ENCODE results near the gene SLIT1.

Gene SLIT1

DNA sequence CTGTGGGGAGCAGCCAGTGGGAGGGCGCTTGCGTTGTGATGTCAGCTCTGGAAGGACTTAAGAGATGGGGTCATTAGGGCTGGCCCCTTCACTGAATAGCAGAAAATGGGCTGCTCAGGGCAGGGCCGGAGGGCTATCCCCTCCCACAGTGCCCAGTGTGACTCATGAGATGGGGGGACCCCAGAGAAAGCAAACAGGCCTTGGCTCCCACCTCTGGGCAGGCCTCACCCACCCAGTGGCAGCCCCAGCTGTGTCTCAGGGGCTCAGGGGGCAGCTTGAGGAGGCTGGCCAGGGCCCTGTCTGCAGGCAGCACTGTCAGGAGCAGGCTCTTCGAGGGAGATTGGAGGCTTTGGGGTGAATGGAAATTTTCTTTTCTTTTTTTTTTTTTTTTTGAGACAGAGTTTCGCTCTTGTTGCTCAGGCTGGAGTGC lies 168.3 kb downstream of the SLIT1 start:
- Histone ChIP-seq H3K4me1 (ENCODE audit: control insufficient read depth in 5 of 5, insufficient read depth in 5 of 5, low read length in 5 of 5) (peaks cover 0 to 12% (median 10%) of the 10 kb centered on the region in 5 donors), H3K9ac (ENCODE audit: low read length in 5 of 5) (no peak overlapping the region), H3K4me3 (ENCODE audit: low read depth in 1 of 5, low read length in 5 of 5) (no peak overlapping the region), H3K36me3 (ENCODE audit: control insufficient read depth in 5 of 5, insufficient read depth in 5 of 5, low read length in 5 of 5) (no peaks in the 10 kb centered on the region), H3K9me3 (ENCODE audit: control insufficient read depth in 5 of 5, low read length in 5 of 5) (no peaks in the 10 kb centered on the region), H3K27me3 (ENCODE audit: control insufficient read depth in 5 of 5, insufficient read depth in 4 of 5, low read length in 5 of 5) (no peaks in the 10 kb centered on the region), H3K27ac (ENCODE audit: low read depth, low read length) (no peak overlapping the region)

GRCh38 chr10:97016728-97017473 lies 168.9 kb downstream of the SLIT1 start:
- H3K27ac ChIP-seq (ENCODE audit: low read depth, low read length): no peak overlapping the region
- H3K4me3 ChIP-seq (ENCODE audit: low read depth in 1 of 5, low read length in 5 of 5): no peak overlapping the region
- no peaks in the 10 kb centered on the region for H3K36me3 ChIP-seq (ENCODE audit: control insufficient read depth in 5 of 5, insufficient read depth in 5 of 5, low read length in 5 of 5)
- H3K4me1 ChIP-seq (ENCODE audit: control insufficient read depth in 5 of 5, insufficient read depth in 5 of 5, low read length in 5 of 5): peaks cover 0 to 12% (median 10%) of the 10 kb centered on the region in 5 donors
- H3K9me3 ChIP-seq (ENCODE audit: control insufficient read depth in 5 of 5, low read length in 5 of 5): no peaks in the 10 kb centered on the region
- no peaks in the 10 kb centered on the region for H3K27me3 ChIP-seq (ENCODE audit: control insufficient read depth in 5 of 5, insufficient read depth in 4 of 5, low read length in 5 of 5)
- no peak overlapping the region for H3K9ac ChIP-seq (ENCODE audit: low read length in 5 of 5)

GRCh38 chr10:97015240-97015639 lies 170.5 kb downstream of the SLIT1 start:
- Histone ChIP-seq H3K9me3 (ENCODE audit: control insufficient read depth in 5 of 5, low read length in 5 of 5) (no peaks in the 10 kb centered on the region), H3K27me3 (ENCODE audit: control insufficient read depth in 5 of 5, insufficient read depth in 4 of 5, low read length in 5 of 5) (no peaks in the 10 kb centered on the region), H3K27ac (ENCODE audit: low read depth, low read length) (no peak overlapping the region), H3K4me3 (ENCODE audit: low read depth in 1 of 5, low read length in 5 of 5) (no peak overlapping the region), H3K36me3 (ENCODE audit: control insufficient read depth in 5 of 5, insufficient read depth in 5 of 5, low read length in 5 of 5) (no peaks in the 10 kb centered on the region), H3K9ac (ENCODE audit: low read length in 5 of 5) (no peak overlapping the region), H3K4me1 (ENCODE audit: control insufficient read depth in 5 of 5, insufficient read depth in 5 of 5, low read length in 5 of 5) (peaks cover 0 to under 1% (median 0%) of the 10 kb centered on the region in 5 donors)

DNA sequence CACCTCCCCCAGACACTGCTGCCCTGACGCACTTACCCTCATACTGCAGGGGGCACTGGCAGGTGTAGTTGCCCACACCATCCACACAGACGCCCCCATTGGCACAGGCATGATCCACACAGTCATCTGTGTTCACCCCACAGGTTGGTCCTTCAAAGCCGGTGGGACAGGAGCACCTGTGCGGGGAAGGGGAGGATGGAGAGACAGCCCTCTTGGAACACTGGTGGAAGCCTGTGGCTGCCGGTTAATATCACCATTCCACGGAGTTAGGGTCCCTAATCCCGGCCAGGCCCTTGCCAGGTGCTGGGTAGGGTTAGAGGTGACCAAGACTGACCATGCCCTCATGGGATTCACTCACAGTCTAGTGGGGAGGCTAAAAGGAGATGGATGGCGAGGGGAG lies 171.8 kb downstream of the SLIT1 start:
- Histone ChIP-seq H3K9ac (ENCODE audit: low read length in 5 of 5) (no peak overlapping the region), H3K27ac (ENCODE audit: low read depth, low read length) (no peak overlapping the region), H3K36me3 (ENCODE audit: control insufficient read depth in 5 of 5, insufficient read depth in 5 of 5, low read length in 5 of 5) (no peaks in the 10 kb centered on the region), H3K4me1 (ENCODE audit: control insufficient read depth in 5 of 5, insufficient read depth in 5 of 5, low read length in 5 of 5) (no peaks in the 10 kb centered on the region), H3K27me3 (ENCODE audit: control insufficient read depth in 5 of 5, insufficient read depth in 4 of 5, low read length in 5 of 5) (no peaks in the 10 kb centered on the region), H3K4me3 (ENCODE audit: low read depth in 1 of 5, low read length in 5 of 5) (no peak overlapping the region), H3K9me3 (ENCODE audit: control insufficient read depth in 5 of 5, low read length in 5 of 5) (peaks cover 0 to 3% (median 0%) of the 10 kb centered on the region in 5 donors)

DNA sequence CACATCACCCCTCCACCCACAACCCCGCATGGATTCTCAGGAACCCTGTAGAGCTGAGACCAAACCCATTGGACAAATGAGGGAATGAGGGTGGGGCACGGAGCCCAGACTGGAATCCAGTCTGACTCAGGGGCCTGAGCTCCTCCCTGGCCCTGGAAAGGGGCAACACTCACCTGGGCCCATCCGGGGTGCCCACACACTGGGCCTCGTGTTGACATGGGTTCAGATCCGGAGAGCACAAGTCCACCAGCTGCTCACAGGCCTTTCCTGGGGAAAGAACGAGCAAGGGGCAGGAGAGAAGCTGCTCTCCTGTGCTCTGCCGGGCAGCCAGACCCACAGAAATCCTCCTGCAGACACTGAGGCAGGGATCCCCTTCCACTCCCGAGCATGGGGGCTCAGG lies 172.2 kb downstream of the SLIT1 start:
- Histone ChIP-seq H3K4me3 (ENCODE audit: low read depth in 1 of 5, low read length in 5 of 5) (no peak overlapping the region), H3K27me3 (ENCODE audit: control insufficient read depth in 5 of 5, insufficient read depth in 4 of 5, low read length in 5 of 5) (no peaks in the 10 kb centered on the region), H3K9me3 (ENCODE audit: control insufficient read depth in 5 of 5, low read length in 5 of 5) (peaks cover 0 to 3% (median 0%) of the 10 kb centered on the region in 5 donors), H3K36me3 (ENCODE audit: control insufficient read depth in 5 of 5, insufficient read depth in 5 of 5, low read length in 5 of 5) (no peaks in the 10 kb centered on the region), H3K4me1 (ENCODE audit: control insufficient read depth in 5 of 5, insufficient read depth in 5 of 5, low read length in 5 of 5) (no peaks in the 10 kb centered on the region), H3K27ac (ENCODE audit: low read depth, low read length) (no peak overlapping the region), H3K9ac (ENCODE audit: low read length in 5 of 5) (no peak overlapping the region)

DNA sequence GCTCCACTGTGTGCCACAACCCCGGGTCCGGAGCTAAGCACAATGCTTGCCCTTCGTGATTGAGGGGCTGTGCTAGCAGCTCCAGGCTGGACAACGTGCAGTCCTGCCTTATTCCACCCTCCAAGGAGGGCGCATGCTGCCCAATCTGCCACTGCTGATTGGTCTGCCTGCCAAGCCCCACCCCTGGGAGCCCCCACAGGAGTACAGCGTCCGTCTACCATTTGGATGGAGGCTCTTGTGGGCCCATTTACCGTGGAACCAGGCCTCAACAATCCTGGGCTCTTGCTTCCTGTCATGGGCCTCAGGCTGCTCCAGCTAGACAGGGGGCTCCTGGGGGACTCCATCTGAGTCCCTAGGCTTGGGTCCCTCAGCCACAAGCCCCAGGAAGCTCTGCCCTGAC lies 173.3 kb downstream of the SLIT1 start:
- Histone ChIP-seq H3K27me3 (ENCODE audit: control insufficient read depth in 5 of 5, insufficient read depth in 4 of 5, low read length in 5 of 5) (no peaks in the 10 kb centered on the region), H3K4me1 (ENCODE audit: control insufficient read depth in 5 of 5, insufficient read depth in 5 of 5, low read length in 5 of 5) (no peaks in the 10 kb centered on the region), H3K9ac (ENCODE audit: low read length in 5 of 5) (no peak overlapping the region), H3K36me3 (ENCODE audit: control insufficient read depth in 5 of 5, insufficient read depth in 5 of 5, low read length in 5 of 5) (no peaks in the 10 kb centered on the region), H3K9me3 (ENCODE audit: control insufficient read depth in 5 of 5, low read length in 5 of 5) (peaks cover 0 to 8% (median 2%) of the 10 kb centered on the region in 5 donors), H3K27ac (ENCODE audit: low read depth, low read length) (no peak overlapping the region), H3K4me3 (ENCODE audit: low read depth in 1 of 5, low read length in 5 of 5) (no peak overlapping the region)

- no peak overlapping the region for H3K27ac ChIP-seq (ENCODE audit: low read depth, low read length)
- peaks cover 0 to 10% (median 8%) of the 10 kb centered on the region in 5 donors for H3K9me3 ChIP-seq (ENCODE audit: control insufficient read depth in 5 of 5, low read length in 5 of 5)
- H3K4me3 ChIP-seq (ENCODE audit: low read depth in 1 of 5, low read length in 5 of 5): no peak overlapping the region
- no peak overlapping the region for H3K9ac ChIP-seq (ENCODE audit: low read length in 5 of 5)
- H3K27me3 ChIP-seq (ENCODE audit: control insufficient read depth in 5 of 5, insufficient read depth in 4 of 5, low read length in 5 of 5): no peaks in the 10 kb centered on the region
- H3K36me3 ChIP-seq (ENCODE audit: control insufficient read depth in 5 of 5, insufficient read depth in 5 of 5, low read length in 5 of 5): no peaks in the 10 kb centered on the region
- no peaks in the 10 kb centered on the region for H3K4me1 ChIP-seq (ENCODE audit: control insufficient read depth in 5 of 5, insufficient read depth in 5 of 5, low read length in 5 of 5)
These were observed 174.4 kb downstream of the SLIT1 start for GRCh38 chr10:97011397-97011796.

DNA sequence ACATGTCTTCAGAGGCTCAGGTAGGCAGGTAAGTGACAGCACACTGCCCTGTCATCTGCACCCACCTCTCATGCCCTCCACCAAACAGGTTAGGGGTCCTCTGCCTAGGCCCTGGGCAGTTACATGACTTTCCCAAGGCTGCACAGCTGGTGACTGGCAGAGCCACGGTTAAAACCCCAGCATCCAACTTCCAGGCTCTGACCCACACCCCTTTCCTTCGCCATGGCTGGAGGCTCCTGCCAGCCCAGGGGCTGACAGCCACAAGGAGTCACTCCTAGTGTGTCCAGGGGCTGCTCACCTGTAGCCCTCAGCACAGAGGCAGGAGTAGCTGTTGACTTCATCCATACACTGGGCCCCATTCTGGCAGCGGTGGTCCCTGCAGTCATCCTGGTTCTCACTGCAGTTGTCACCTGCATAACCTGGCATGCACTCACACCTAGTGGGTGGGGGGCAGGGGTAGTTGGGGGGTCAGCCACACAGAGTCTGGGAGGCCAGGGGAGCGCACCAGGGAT lies 175.0 kb downstream of the SLIT1 start:
- no peaks in the 10 kb centered on the region for H3K27me3 ChIP-seq (ENCODE audit: control insufficient read depth in 5 of 5, insufficient read depth in 4 of 5, low read length in 5 of 5)
- H3K4me3 ChIP-seq (ENCODE audit: low read depth in 1 of 5, low read length in 5 of 5): no peak overlapping the region
- no peaks in the 10 kb centered on the region for H3K36me3 ChIP-seq (ENCODE audit: control insufficient read depth in 5 of 5, insufficient read depth in 5 of 5, low read length in 5 of 5)
- H3K4me1 ChIP-seq (ENCODE audit: control insufficient read depth in 5 of 5, insufficient read depth in 5 of 5, low read length in 5 of 5): no peaks in the 10 kb centered on the region
- no peak overlapping the region for H3K27ac ChIP-seq (ENCODE audit: low read depth, low read length)
- no peak overlapping the region for H3K9ac ChIP-seq (ENCODE audit: low read length in 5 of 5)
- H3K9me3 ChIP-seq (ENCODE audit: control insufficient read depth in 5 of 5, low read length in 5 of 5): peaks cover 0 to 12% (median 9%) of the 10 kb centered on the region in 5 donors

GRCh38 chr10:97007417-97007816 lies 178.3 kb downstream of the SLIT1 start:
- H3K27me3 ChIP-seq (ENCODE audit: control insufficient read depth in 5 of 5, insufficient read depth in 4 of 5, low read length in 5 of 5): no peaks in the 10 kb centered on the region
- H3K9ac ChIP-seq (ENCODE audit: low read length in 5 of 5): no peak overlapping the region
- H3K27ac ChIP-seq (ENCODE audit: low read depth, low read length): no peak overlapping the region
- H3K4me1 ChIP-seq (ENCODE audit: control insufficient read depth in 5 of 5, insufficient read depth in 5 of 5, low read length in 5 of 5): no peaks in the 10 kb centered on the region
- no peak overlapping the region for H3K4me3 ChIP-seq (ENCODE audit: low read depth in 1 of 5, low read length in 5 of 5)
- peaks cover 0 to 12% (median 9%) of the 10 kb centered on the region in 5 donors for H3K9me3 ChIP-seq (ENCODE audit: control insufficient read depth in 5 of 5, low read length in 5 of 5)
- no peaks in the 10 kb centered on the region for H3K36me3 ChIP-seq (ENCODE audit: control insufficient read depth in 5 of 5, insufficient read depth in 5 of 5, low read length in 5 of 5)

GRCh38 chr10:97006364-97006763 lies 179.4 kb downstream of the SLIT1 start:
- Histone ChIP-seq H3K9me3 (ENCODE audit: control insufficient read depth in 5 of 5, low read length in 5 of 5) (peaks cover 0 to 12% (median 9%) of the 10 kb centered on the region in 5 donors), H3K4me3 (ENCODE audit: low read depth in 1 of 5, low read length in 5 of 5) (no peak overlapping the region), H3K36me3 (ENCODE audit: control insufficient read depth in 5 of 5, insufficient read depth in 5 of 5, low read length in 5 of 5) (no peaks in the 10 kb centered on the region), H3K27ac (ENCODE audit: low read depth, low read length) (no peak overlapping the region), H3K27me3 (ENCODE audit: control insufficient read depth in 5 of 5, insufficient read depth in 4 of 5, low read length in 5 of 5) (no peaks in the 10 kb centered on the region), H3K9ac (ENCODE audit: low read length in 5 of 5) (no peak overlapping the region), H3K4me1 (ENCODE audit: control insufficient read depth in 5 of 5, insufficient read depth in 5 of 5, low read length in 5 of 5) (no peaks in the 10 kb centered on the region)

All from subcutaneous abdominal adipose tissue (tissue), 5 donors.